HL-60/S4 (cell line): Measurements from ENCODE around the gene INSYN1.
"Not testable (repeated sequence)": the region's sequence is repeated elsewhere in the genome, so short reads cannot be mapped to it uniquely, and the experiment has no call there.

ENCODE experiments used
- in situ Hi-C: fragments of 300-500 bp; cut with MboI; formaldehyde crosslinking; loops from 2 replicates; pipeline ENCODE4 v1.14.3; 2022; ENCODE audit warnings: low sequenced_read_pairs

INSYN1 gene

DNA sequence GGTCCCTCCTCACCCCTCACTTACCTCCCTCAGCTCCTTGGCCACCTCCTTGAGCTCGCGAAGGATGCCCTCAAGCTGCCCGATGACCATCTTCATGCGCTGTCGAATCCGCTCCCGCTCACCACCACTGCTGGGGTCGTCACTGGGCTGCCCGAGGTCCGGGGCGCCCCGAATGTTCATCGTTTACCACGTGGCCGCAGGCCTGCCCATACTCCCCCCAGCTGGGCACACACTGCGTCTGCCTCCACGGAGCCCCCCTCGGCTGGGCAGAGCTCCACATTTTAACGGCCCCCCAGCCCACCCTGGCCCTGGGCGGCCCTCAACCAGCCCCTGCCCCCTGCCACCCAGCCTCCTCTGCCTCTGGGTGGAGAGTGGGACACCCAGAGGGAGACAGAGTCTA, 2.2 kb downstream of the INSYN1 start:
- in situ Hi-C loops, result no loop called here

DNA sequence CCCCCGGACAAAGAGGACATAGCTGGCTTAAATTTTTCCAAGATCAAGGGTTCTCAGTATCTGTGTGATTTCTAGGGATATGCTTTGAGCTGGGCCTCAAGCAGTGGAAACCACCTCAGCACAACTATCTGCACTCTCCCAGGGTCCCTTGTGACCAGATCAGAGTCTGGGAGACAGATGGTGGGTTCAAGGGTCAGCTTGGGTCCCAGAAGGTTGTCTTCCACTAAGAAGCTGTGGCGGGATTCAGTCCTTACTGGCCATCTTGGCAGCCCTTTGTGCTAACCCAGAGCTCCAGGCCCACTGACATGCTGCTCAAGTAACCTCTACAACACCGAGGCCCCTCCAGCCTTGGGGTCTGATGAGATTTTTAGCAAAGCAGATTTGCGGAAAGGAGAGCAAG, 2.7 kb downstream of the INSYN1 start:
- in situ Hi-C loops, result no loop called here

DNA sequence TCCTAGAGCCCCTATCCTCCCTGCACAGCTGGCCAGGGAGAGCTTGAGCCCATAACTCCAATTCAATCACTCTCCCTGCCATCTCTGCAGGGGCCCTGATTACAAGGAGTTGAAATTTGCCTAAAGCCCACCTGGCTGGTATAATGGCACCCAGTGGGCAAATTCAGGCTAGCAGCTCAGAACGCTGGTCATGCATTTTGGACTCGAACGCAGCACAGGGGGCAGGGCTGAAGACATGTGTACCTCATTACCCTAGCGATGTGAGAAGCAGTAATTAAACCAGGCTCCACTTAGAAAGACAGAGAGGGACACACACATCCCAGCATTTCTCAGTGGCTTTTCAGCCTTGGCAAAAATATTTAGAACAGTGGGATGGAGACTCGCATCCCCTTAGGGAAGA, 3.2 kb downstream of the INSYN1 start:
- in situ Hi-C loops, result no loop called here

DNA sequence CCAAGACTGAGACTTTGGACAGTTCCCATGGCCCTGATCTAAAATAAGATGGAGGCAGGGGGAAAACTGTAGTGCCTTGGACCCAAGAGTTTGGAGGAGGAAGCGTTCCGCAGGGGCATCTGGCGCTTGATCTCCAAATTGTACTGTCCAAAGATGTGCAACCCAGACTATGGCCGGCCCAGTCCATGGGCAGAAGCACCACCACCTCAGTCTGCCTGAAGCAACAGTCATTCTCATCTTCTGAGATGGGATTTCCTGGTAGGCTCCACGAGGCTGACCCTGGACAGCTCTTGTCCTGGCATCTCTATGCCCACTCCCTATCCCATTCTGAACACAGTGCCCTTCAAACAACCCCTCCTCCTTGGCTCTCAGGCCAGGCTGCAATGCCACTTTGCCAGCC, 3.6 kb downstream of the INSYN1 start:
- in situ Hi-C loops, result no loop called here

DNA sequence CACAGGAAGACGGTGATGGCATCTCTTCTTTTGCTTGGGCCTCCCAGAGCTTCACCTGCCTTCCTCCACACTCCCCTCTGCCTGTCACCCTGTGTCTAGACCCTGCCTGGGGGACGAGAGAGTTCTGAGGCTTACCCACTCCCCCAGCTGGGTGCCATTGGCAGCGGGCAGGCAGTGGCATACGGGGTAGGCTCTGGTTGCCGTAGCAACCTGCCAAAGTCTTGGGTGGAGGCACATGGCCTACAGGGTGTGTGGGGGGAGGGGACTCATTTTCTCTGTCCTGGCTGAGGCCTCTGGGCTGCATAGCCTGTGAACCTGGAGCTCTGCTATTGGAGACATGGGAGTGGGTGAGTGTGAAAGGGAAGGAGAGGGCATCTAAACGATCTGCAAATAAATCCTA, 4.4 kb downstream of the INSYN1 start:
- in situ Hi-C loops, result no loop called here

DNA sequence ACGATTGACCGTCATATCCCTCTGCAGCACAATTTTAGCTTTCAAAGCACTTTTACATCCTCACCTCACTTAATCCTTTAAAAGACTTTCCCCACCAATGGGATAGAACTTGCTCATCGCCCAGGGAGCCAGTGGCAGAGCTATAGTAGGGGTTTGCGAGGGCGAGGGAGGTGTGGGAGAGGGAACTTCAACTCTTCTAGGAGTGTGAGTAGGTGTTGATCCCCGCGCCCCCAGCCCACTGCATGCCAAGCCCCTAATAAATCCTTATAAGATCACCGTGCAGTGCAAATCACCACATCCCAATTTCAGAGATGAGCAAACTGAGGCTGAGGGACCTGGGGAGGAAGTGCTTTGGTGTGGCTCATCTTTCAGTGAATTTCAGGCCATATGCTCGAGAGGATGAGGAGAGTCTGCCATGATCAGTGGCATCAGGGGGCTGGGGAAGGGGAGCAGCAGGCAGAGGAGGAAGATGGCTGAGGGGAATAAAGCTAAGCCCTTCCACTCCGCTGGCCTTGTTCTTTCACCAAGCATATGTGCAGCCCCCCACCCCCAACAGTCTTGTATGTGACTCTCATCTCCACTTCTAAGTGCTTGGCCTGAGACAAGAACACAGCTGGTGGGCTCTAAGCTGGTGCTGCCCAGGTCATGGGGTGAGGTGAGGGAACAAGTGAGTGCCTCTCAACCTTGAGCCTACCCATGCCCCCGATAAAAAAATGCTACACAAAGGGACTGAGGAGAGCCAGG, 5.1 kb downstream of the INSYN1 start:
- in situ Hi-C loops, result no loop called here

DNA sequence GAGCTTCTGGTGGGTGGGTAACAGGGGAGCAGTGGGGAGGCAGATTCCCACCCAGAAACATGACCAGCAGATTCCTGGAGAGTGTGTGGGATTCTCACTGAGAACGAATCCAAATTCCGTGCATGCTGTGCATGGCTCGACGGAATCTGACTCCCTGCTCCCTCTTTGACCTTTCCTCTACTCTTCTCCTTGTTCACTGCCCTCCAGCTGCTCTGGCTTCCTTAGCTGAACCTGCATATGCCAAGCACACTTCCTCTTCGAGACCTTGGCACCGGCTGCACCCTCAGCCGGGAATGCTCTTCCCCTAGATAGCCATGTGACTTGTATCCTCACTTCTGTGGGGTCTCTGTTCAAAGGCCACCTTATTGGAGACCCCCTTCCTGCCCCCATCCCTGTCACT, 6.3 kb downstream of the INSYN1 start:
- in situ Hi-C loops, result no loop called here

DNA sequence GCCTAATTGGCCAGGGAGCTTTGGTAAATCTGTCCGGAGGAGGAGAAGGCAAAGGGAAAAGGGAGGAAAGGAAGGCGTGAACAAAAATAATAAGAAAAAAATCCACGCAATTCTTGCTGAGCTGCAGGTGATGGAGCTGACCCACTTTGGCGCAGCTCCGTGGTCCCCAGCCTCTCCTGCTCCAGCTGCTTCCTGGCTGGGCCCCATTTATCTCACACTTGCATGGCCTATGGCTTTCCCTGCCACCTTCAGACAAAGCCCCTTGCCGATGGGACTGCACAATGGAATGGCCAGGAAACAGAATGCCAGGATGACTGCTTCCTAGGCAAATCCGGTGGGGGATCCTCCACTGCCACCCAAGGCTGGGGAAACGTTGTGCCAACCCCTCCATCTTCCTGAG, 6.9 kb downstream of the INSYN1 start:
- in situ Hi-C loops, result no loop called here

DNA sequence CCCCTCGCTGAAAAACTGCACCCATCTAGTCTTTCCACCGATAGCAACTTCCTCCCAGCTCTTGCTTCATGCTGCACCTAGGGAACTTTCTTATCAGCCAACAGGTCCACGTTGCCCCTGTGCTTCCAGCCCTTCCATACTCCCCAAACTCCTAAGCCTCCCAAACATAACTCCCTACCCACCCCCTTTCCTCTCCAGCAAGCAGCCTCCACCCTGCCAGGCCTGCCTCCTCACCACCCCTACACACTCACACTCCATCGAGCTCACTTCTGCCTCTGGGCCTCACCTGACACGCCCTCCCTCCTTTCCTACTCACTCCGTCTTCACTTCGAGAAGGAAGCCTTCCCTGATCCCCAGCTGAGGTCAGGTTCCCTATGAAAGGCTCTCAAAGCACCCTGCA, 8.1 kb downstream of the INSYN1 start:
- in situ Hi-C loops, result no loop called here

DNA sequence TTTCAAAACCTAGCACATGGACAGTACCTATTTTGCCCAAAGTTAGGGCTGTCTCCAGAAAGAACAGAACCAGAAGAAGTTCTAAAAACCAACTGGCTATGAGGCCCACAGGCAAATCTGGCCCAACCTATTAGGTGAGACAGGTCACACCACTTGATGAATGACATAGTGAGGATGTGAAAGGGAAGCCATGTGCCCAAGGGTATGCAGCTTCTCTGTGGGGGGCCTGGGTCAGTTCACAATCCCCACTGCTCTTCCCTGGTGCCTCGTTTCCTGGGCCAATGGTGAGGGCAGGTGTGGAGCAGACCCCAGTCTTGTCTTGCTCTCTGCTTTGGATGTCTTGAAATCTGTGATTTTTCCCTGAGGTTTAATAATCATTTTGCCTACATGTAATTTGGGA, 8.9 kb downstream of the INSYN1 start:
- in situ Hi-C loops, result no loop called here

DNA sequence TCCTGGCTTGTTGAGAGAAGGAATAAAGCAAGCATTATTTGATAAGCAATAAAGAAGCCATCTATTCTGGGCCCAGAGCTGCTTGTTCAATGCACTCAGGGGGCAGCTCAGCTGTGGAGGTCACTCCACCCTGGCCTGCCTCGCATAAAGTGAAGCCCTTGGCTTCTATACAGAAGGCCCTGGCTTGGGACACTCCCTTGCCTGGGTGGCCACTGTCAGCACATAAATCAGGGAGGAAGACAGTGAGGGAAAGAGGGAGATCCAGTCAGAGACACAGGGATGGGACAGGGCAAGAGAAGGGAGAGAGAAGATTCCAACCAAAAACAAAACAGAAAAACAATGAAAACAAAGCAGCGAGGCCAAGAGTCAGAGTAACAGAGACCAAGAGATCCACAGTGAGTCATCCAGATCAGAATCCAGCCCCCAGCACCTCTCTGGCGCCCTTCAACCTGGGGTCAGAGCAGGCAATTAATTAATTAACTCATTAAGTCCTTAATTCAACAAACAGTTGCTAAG, 11.8 kb downstream of the INSYN1 start:
- in situ Hi-C loops, result no loop called here

DNA sequence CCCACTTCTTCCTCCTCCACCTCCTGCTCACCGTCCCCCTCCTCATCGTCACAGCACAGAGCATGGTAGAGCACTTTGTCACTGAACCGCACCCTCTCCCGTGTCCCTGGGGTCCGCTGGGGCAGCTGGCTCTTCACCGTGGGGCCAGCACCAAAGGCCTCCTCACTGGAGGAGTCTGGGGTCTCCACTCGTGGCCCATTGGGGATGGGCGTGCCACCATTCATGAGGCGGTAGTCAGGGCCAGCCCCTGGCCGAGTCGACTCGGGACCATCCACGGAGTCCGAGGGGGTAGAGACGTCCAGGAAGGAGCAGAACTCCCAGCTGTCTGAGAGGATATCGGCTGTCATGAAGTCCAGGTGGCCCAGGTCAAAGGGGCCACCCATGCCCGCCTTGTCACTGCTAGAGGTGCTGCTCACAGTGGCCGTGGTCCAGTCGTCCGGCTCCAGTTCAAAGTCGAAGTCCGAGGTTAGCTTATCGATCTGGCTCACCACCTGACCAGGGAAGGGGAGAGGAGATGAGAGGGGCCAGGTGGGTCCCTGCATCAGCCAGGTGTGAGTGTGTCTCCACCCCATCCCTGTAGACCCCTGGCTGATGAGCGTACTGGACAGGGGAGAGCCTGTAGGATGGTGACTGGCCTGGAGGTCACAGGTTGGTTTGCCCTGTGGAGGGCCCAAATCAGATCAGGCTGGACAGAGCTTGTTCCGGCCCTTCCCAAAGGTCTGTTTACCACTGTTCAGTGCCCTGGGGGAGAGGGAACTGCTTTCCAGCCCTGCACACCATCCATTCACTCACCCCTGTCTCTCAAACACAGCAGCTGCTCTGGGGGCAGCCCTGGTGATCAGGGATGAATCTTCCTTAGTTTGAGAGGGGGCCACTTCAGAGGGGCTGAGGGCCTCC, 12.8 kb downstream of the INSYN1 start:
- in situ Hi-C loops, result no loop called here

DNA sequence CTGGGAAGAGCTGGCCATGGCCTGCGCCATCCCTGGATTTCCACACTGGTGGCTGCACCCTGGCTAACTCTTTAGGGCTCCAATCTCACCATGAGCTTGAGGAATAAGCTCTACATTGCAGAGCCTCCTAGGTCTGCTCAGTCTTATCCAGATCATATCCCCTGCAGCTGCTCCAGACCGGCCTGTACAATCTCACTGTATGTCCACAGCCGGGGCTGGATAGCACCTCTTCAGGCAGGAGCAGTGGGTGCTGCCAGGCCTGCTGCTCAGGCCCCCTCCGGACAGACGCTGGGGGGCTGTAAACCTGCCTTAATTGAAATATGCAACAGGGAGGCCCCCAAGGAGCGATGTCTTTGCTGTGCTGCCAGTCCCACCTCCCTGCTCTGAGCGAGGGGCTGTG, 15.6 kb downstream of the INSYN1 start:
- in situ Hi-C loops, result no loop called here

DNA sequence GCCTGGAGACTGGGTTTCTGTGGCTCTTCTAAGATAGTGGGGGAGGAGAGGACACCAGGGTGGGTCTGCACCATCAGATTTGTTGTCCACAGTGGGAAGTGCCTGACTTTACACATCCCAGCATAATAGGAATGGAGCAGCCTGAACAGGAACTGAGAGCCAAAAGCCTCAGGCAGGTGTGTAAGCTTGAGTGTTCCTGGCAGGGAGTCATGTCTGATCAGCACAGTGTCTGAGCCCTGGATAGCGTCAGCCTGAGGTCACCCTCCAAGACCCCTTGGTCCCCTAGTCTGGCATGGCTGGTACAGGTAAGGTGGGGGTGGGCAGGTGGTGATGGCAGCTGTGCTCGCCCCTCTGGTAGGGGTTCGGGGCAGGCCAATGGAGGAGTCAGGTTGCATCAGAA, 20.2 kb downstream of the INSYN1 start:
- in situ Hi-C loops, result no loop called here

DNA sequence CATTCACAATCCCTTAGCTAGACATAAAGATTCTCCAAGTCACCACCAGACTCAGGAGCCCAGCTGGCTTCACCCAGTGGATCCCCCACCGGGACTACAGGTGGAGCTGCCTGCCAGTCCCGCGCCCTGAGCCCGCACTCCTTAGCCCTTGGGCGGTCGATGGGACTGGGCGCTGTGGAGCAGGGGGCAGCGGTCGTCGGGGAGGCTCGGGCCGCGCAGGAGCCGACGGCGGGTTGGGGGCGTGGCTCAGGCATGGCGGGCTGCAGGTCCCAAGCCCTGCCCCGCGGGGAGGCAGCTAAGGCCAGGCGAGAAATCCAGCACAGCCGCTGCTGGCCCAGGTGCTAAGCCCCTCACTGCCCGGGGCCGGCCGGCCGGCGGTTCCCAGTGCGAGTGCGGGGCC, 21.1 kb downstream of the INSYN1 start:
- in situ Hi-C loops, result not testable (repeated sequence)

DNA sequence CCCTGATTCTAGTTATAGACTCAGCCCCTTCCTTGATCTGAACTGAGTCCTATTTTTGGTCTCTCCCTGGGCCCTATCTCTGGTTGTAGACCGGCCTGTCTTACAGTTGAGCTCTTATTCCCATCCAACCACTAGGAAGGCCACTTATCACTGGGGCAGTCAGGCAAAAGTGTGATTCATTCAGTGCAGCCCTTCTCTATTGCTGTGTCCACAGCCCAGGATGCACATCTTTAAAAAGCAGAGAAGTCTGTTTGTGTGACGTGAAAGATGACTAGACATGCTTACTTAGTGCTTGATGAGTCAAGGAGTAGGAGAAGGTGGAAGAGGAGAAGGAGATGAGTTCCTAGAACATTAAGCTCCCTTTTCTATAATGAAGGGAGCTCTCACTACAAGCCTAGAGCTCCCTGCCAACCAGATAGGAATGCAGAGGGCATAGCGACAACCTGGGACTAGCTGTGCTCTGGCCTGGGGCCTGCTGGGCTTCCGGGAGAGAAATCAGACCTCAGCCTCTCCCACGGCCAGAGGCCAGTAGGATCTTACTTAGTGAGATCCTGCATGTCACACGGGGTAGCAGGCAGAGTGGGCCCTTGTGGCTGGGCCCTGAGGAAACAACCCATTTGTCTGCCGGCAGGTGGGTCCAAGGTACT, 25.7 kb downstream of the INSYN1 start:
- in situ Hi-C loops, result no loop called here

DNA sequence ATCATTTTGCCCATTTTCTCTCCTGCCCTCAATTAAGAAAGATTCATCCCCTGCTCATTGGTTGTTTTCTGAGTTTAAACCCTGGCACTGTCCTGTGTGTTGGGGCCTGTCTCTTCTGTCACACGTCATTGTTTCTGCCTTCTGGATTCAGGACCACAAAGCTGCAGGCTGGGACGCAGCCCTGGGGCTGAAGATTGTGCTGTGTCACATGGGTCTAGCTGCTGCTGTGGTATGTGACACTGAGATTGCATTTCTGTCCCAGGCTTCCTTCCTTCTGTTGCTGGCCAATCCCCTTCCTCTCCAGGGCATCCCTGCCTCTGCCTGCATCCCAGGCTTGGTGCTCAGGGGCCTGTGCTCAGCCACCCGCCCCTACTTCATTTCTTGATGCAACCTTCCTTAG, 28.9 kb downstream of the INSYN1 start:
- in situ Hi-C loops, result no loop called here

DNA sequence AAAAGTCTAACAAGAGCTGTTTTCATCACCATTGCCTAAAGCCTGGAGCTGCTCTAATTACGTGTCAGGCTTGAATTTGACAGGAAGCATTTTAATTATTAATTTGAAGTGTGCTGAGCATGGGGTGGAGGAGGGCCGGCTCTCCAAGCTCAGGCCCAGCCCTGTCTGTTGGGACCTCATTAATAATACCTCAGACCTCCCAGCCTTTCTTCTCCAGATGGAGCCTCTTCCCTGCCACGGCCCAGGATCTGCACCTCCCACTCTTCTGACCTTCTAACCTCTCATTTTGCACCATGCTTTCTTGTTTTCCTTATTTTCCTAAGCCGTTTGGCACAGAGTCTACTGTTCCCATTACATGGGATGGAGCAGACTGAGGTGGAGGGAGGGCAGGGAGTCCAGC, 30.0 kb downstream of the INSYN1 start:
- in situ Hi-C loops, result no loop called here

DNA sequence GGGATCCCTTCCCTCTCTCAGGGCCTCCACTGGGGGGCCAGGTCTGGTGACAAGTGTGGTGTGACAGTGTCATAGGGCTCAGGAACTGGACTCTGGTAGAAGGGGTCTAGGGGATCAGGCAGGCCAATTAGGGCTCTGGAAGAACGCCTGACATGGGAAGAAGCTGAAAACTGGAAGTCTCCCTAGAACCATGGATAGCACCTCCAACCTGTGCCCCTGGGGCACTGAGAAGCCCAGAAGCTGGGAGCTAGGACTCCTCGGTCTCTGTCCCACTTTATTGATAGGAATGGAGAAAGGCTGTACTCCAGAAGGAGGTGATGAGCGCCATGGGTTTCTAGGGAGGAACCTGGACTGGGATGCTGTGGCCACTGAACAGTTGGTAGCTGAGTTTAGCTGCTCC, 30.7 kb downstream of the INSYN1 start:
- in situ Hi-C loops, result no loop called here

DNA sequence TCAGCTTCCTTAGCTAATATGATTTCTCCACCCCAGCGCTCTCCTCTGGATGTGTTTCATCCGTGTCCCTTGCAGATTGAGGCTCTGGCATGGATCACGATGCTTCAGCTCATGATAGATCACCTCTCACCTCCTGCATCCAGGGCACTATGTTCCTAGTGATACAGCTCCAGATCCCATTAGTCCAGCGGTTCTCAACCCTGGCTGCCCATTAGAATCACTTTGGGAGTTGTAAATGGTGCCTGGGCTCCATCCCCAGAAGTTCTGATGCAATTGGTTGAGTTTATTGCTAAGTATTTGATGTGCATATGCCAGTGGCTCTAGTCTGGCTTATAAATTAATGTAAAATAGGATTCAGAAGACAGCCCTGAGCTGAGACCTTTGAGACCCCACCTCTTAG, 34.5 kb downstream of the INSYN1 start:
- in situ Hi-C loops, result no loop called here

DNA sequence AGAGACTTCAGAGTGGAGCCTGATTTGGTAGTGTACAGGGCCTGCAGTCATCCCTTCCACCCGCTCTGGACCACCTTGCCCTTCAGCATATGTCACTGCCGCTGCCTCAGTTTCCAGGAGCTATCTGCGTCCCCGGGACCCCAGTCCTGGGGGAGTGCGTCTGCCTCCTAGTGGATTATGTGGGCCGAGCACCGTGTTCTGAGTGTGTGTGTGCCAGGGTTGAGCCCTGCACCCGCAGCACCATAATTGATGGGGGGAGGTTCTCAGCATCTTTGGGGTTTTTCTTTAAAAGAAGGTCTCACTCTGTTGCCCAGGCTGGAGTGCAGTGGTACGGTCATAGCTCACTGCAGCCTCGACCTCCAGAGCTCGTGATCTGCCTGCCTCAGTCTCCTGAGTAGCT, 35.3 kb downstream of the INSYN1 start:
- in situ Hi-C loops, result no loop called here

DNA sequence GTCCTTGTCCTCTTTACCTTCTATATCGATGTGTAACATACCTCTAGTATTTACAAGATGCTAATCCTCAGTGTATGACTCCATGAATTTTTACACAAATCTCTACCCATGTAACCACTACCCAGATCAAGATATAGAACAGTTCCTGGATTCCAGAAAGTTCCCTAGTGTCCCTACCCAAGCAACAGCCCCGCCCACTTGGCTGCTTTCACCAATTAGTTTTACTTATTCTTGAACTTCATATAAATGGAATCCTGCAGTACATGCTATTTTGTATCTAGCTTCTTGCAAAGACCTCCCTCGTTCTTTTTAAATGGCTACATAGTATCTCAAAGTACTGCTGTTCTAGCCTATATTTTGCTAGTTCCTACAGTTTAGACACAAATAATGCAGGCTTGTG, 35.9 kb downstream of the INSYN1 start:
- in situ Hi-C loops, result no loop called here
